Large intestine (tissue), 3 donors: ENCODE data around the gene CYP4F22. TPM values are rescaled to one million over a fixed set of nuclear protein-coding genes. Genes with fewer than 3 reads are reported as not detected.

ENCODE experiments used
- DNase-seq, 2 donors: peaks; one replicate each; pipeline versions ENCODE4 v3.0.0 to v3.0.0-alpha.2; 2013
- H3K27ac ChIP-seq: one replicate; pipeline ENCODE4 v1.5.1; 2013; ENCODE audit warnings: low read length
- H3K27me3 ChIP-seq: 2 replicates; pipeline ENCODE4 v1.6.1; 2013; ENCODE audit warnings: low read length; ENCODE audit not compliant: control insufficient read depth, insufficient read depth
- H3K36me3 ChIP-seq: 2 replicates; pipeline ENCODE4 v1.6.1; 2013; ENCODE audit warnings: low read length; ENCODE audit not compliant: control insufficient read depth, insufficient read depth
- H3K4me1 ChIP-seq: one replicate; pipeline ENCODE4 v1.6.1; 2013; ENCODE audit warnings: low read length; ENCODE audit not compliant: control insufficient read depth, insufficient read depth
- H3K4me3 ChIP-seq: one replicate; pipeline ENCODE4 v1.5.1; 2013; ENCODE audit warnings: low read length
- H3K9me3 ChIP-seq: one replicate; pipeline ENCODE4 v1.6.1; 2013; ENCODE audit warnings: mild to moderate bottlenecking, low read depth, low read length, moderate library complexity; ENCODE audit not compliant: control insufficient read depth
- WGBS: methylation state at CpG from one replicate; pipeline ENCODE4 v1.1.5; 2013; ENCODE audit warnings: low lambda C conversion rate; ENCODE audit not compliant: insufficient coverage; 5-methylcytosine and 5-hydroxymethylcytosine counted together
- polyA plus RNA-seq: library from polyadenylated mRNA; unstranded; fragments of 120-200 nt; gene quantifications from one replicate; pipeline ENCODE4 v1.2.1, GENCODE V29; 2013

Gene CYP4F22
- polyA plus RNA-seq, 1 donor: 0.04 TPM

DNA sequence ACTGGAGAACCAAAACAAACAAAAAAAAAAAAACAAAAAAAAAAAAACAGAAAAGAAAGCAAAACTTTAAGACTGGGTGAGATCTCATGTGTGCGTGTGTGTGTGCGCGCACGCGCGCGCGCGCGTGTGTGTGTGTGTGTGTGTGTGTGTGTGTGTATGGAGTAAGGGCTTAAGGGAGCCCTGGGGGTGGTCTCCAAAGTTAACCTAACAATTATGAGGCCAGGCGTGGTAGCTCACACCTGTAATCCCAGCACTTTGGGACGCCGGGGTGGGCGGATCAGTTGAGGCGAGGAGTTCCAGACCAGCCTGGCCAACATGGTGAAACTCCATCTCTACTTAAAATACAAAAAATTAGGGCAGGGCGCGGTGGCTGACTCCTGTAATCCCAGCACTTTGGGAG, 46.7 kb downstream of the CYP4F22 start:
- peaks cover 4% of the 10 kb centered on the region for H3K9me3 ChIP-seq
- no peak for DNase-seq
- no CpG with 5 or more reads among the region's 17 CpGs for WGBS
- no peak overlapping the region for H3K27ac ChIP-seq
- H3K27me3 ChIP-seq: peaks cover 43% of the 10 kb centered on the region
- H3K4me3 ChIP-seq: no peak overlapping the region
- H3K4me1 ChIP-seq: peaks cover 8% of the 10 kb centered on the region
- H3K36me3 ChIP-seq: no peaks in the 10 kb centered on the region

DNA sequence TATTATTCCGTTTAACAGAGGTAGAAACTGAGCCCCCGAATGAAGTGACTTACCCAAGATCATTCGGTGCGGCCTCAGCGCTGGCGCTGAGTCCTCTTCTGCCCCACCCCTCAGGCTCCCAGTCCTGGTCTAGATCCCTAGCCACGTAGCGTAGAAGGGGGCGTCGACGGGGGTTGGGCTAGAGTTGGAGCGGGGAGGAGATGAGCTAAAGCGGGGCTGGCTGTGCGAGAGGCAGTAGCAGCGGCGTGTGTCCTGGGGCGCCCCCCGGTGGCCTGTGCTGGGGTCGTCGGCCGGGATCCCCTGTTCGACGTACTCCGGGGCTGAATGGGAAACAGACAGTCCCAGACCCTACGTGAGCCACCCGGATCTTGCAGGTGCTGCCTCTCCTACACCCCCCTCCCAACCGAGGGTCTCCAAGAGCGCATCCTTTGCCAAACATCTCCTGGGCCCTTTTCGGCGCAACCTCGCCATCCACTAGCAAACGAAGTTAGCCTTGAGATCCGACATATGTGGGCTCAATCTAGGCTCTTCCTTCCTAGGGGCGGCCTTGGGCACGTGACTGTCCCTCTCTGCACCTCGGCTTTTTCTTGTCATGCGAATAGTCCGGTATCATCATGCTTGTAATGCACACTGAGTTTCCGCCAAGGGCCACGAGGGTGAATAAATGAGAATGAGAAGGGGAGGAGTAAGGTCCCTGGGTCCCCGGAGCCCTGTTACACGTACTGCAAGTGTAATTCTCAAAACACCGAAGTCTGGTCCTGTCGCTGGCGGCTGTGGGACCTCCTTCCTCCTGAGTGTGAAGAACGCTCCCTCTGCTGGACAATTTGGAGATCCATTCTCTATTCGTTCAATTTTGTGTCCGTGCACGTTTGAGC, 47.7 kb downstream of the CYP4F22 start:
- Histone ChIP-seq H3K9me3 (peaks cover 4% of the 10 kb centered on the region), H3K36me3 (no peaks in the 10 kb centered on the region), H3K27me3 (peaks cover 33% of the 10 kb centered on the region), H3K27ac (no peak overlapping the region), H3K4me1 (peaks cover 7% of the 10 kb centered on the region), H3K4me3 (no peak overlapping the region)
- 0% methylated on average over 1 of the region's 49 CpGs for WGBS
- DNase-seq: peak; percentile 68 to 77

DNA sequence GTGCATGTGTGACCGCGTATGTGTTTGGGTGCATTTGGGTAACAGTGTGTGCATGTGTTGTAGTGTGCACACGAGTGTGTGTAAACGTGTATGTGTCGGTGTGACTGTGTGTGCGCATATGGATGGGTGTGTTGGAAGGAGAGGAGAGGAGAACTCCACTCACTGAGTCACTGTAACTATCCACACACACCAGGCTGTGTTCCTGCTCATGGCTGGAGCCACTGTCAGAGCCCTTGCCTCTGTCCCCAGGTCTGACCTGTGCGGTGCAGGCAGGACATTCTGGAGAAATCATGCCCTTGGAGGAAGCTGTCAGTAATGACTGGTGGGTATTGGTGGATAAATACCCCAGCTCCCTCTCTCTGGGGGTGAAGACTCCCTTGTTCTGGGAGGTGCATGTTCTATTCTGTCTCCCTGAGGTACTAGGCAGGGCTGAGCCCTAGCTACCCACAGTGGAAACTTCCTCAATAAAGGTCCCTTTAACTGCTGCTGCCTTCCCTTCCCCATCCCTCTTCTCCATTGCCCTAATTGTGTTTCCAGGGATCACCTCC, 48.4 kb downstream of the CYP4F22 start:
- peaks cover 26% of the 10 kb centered on the region for H3K27me3 ChIP-seq
- no peak for DNase-seq
- WGBS: no CpG with 5 or more reads among the region's 7 CpGs

DNA sequence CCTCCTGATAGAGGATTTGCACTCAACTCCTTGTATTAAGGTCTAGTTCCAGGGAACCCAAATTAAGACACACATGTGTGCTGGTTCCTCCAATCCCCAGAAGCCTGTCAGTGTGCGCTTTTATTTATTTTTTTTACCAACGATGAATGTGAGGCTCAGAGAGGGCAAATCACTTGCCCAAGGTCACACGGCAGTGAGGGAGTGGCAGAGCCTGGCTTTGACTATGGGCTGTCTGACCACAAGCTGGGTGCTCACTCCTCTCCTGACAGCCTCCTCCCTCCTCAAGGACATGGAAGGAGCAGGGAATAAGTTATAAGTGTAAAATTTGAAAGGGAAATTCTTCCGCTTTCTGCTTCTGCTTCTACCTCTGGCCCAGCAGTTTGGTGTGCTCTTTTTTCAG, 48.9 kb downstream of the CYP4F22 start:
- no peak for DNase-seq
- WGBS: 100% methylated on average over 1 of the region's 4 CpGs
- Histone ChIP-seq H3K36me3 (no peaks in the 10 kb centered on the region), H3K27me3 (peaks cover 21% of the 10 kb centered on the region), H3K4me1 (peaks cover 5% of the 10 kb centered on the region), H3K4me3 (no peak overlapping the region), H3K27ac (no peak overlapping the region), H3K9me3 (no peaks in the 10 kb centered on the region)

More for the DNA sequence above, 48.4 kb downstream of the CYP4F22 start:
- H3K27ac ChIP-seq: no peak overlapping the region
- H3K36me3 ChIP-seq: no peaks in the 10 kb centered on the region
- no peaks in the 10 kb centered on the region for H3K9me3 ChIP-seq
- H3K4me1 ChIP-seq: peaks cover 5% of the 10 kb centered on the region
- H3K4me3 ChIP-seq: no peak overlapping the region

DNA sequence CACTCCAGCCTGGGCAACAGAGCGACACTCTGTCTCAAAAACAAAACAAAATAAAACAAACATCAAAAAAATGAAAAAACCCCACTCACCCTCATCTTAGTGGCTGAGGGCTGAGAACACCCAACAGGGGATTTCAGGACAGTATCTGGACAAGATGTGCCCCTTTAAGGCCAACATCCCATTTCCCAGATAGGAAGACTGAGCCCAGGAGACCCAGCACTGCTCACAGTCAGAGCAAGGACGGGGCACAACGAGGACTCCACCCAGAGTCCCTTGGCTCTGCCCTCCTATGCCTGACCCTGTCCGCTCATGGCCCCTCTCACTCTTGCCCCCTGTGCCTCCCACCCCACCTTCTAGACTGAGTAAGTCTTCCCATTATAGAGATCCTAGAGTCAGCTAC, 53.8 kb downstream of the CYP4F22 start:
- H3K36me3 ChIP-seq: no peaks in the 10 kb centered on the region
- H3K4me1 ChIP-seq: no peaks in the 10 kb centered on the region
- H3K27ac ChIP-seq: no peak overlapping the region
- H3K27me3 ChIP-seq: peaks cover under 1% of the 10 kb centered on the region
- no peak for DNase-seq
- no peaks in the 10 kb centered on the region for H3K9me3 ChIP-seq
- no peak overlapping the region for H3K4me3 ChIP-seq
- WGBS: no CpG with 5 or more reads among the region's 4 CpGs

DNA sequence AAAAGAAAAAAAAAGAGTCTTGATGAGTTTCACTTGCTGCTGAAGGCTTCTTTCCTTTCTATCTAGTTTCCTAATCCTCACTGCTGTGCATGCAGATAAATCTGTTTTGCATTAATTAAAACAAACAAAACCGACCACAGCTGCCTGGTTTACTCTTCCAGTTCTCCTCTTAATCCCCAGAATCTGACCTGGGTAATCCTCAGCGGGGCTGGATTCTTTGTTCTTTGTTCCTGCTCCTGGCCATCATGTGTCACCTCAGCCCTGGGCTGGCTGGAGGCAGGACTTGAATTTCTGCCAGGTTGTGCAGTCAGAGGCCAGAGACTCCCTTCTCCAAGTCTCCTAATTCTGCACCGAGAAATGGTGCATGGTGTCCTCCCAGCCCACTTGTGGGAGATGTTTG, 54.5 kb downstream of the CYP4F22 start:
- Histone ChIP-seq H3K4me1 (no peaks in the 10 kb centered on the region), H3K4me3 (no peak overlapping the region), H3K27ac (no peak overlapping the region), H3K36me3 (no peaks in the 10 kb centered on the region), H3K9me3 (no peaks in the 10 kb centered on the region), H3K27me3 (no peaks in the 10 kb centered on the region)
- 38% methylated on average over 1 of the region's 3 CpGs for WGBS
- DNase-seq: no peak

DNA sequence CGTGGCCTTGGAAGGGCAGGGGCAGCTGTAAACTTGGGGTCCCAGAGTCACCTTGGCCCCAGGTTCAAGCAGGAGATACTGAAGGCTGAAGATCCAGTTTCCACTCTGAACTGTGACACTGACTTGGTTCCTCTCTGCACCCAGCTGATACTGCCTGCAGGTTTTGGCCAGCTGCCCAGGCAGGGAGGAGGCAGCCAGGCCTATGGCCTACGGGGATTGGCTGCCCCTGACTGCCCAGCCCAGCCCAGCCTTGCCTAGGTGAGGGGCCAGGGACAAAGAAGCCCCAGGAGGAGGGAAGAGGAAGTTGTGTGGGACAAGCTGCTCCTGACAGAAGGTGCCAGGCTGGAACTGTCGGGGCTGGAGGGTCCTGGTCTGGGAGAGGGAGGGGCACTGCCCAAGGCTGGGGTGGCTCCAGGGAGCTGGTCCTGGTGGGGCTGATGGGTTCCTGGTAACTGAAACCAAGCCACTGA, 55.0 kb downstream of the CYP4F22 start:
- no peaks in the 10 kb centered on the region for H3K4me1 ChIP-seq
- no peaks in the 10 kb centered on the region for H3K9me3 ChIP-seq
- H3K36me3 ChIP-seq: no peaks in the 10 kb centered on the region
- no peak overlapping the region for H3K27ac ChIP-seq
- no CpG with 5 or more reads among the region's 3 CpGs for WGBS
- no peak overlapping the region for H3K4me3 ChIP-seq
- H3K27me3 ChIP-seq: no peaks in the 10 kb centered on the region
- peak; percentile 26 to 63 for DNase-seq

DNA sequence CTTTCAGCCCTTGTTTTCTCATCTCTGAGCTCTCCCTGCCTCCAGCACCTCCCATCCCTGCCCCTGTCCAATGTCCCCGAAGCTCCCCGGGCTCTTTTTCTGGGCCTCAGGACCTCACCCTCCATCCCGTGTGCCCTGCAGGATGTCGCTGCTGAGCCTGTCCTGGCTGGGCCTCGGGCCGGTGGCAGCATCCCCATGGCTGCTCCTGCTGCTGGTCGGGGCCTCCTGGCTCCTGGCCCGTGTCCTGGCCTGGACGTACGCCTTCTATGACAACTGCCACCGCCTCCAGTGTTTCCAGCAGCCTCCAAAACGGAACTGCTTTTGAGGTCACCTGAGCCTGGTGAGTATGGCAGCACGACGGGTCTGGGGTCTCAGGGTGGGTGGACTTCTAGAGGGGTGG, 55.6 kb downstream of the CYP4F22 start:
- no peaks in the 10 kb centered on the region for H3K27me3 ChIP-seq
- no CpG with 5 or more reads among the region's 14 CpGs for WGBS

DNA sequence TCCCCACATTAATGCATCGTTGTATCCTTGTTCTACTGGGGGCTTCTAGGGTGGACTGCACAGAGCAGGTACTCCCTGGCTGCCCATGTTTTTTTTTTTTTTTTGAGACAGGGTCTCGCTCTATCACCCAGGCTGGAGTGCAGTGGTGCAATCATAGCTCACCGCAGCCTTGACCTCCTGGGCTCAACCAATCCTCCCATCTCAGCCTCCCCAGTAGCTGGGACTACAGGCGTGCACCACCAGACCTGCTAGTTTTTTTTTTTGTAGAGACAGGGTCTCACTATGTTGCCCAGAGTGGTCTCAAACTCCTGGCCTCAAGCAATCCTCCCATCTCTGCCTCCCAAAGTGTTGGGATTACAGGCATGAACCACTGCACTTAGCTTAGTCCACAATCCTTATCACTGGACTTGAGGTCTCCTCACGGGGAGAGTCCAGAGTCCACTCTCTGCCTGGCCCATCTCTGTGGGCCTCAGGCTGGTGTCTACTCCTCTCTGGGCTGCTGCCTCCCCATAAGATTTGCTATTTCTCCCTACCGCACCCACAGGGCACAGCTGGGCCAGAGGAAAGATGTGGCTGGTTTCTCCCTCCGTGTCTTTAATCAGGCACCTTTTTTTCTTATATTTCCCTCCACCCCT, 56.3 kb downstream of the CYP4F22 start:
- 100% methylated on average over 1 of the region's 7 CpGs for WGBS
- no peak overlapping the region for H3K27ac ChIP-seq
- no peaks in the 10 kb centered on the region for H3K27me3 ChIP-seq
- no peaks in the 10 kb centered on the region for H3K4me1 ChIP-seq
- H3K9me3 ChIP-seq: no peaks in the 10 kb centered on the region
- no peak for DNase-seq
- H3K36me3 ChIP-seq: no peaks in the 10 kb centered on the region
- H3K4me3 ChIP-seq: no peak overlapping the region

More for the DNA sequence above, 55.6 kb downstream of the CYP4F22 start:
- Histone ChIP-seq H3K9me3 (no peaks in the 10 kb centered on the region), H3K4me1 (no peaks in the 10 kb centered on the region), H3K4me3 (no peak overlapping the region), H3K36me3 (no peaks in the 10 kb centered on the region), H3K27ac (no peak overlapping the region)
- DNase-seq: no peak

DNA sequence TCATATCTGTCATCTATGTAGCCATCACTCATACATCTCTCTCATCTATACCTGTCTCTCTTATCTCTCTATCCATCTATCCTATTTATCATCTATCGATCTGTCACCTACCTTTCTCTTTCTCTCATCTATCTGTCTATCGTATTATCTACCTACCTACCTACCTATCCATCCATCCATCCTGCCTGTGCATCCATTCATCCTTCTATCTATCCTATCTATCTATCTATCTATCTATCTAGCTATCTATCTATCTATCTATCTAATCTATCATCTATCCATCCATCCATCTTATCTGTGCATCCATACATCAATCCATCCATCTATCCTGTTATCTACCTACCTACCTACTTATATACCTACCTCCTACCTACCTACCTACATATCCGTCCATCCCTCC, 62.1 kb downstream of the CYP4F22 start:
- Histone ChIP-seq H3K4me1 (no peaks in the 10 kb centered on the region), H3K27ac (no peak overlapping the region), H3K27me3 (no peaks in the 10 kb centered on the region), H3K9me3 (no peaks in the 10 kb centered on the region), H3K4me3 (no peak overlapping the region), H3K36me3 (no peaks in the 10 kb centered on the region)
- 81% methylated on average over 3 of the region's 3 CpGs for WGBS
- no peak for DNase-seq
